Transverse colon (tissue), 3 donors: ENCODE results near the gene NT5DC3.

Experiments used
- POLR2A ChIP-seq: fragments of 450-650 bp; IDR thresholded peaks from one replicate; pipeline ENCODE4 v1.6.1; 2016; ENCODE audit warnings: antibody characterized with exemption, mild to moderate bottlenecking, moderate library complexity
- TF ChIP-seq, protein P1 (sequence below), 5 experiments: fragments of 200-600 bp in 3 of 5; fragments of 450-650 bp in 2 of 5; sonication (generic) in 3 of 5; IDR thresholded peaks; 1 replicate in 2 of 5; 2 replicates in 3 of 5; pipeline ENCODE4 v1.5.1; 2016 to 2017; ENCODE audit warnings: antibody characterized with exemption in 5 of 5, inconsistent platforms in 3 of 5, mild to moderate bottlenecking in 2 of 5, moderate library complexity in 1 of 5

DNA sequence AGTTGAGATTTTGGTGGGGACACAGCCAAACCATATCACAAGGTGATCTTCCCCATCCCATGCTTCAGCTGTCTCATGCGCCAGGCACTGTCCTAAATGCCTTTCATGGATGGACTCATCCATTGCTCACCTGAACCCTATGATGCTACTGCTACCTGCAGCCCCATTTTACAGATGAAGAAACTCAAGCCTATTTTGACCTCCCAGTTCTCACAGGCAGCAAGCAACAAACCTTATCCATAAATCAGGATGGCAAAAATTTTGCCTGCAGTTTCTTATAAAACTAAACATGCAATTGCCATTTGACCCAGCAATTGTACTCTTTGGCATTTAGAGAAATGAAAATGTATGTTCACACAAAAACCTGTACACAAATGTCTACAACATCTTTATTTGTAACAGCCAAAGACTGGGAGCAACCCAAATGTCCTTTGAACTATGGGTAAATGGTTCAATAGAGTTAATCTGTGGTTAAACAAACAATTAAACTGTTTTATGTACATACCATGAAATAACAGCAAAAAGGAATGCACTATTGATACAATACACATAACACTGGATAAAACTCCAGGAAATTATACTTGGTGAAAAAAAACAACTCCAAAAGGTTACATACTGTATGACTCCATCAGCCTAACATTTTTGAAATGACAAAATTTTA is 2.6 kb downstream of the NT5DC3 start:
- TF ChIP-seq, protein P1, sequence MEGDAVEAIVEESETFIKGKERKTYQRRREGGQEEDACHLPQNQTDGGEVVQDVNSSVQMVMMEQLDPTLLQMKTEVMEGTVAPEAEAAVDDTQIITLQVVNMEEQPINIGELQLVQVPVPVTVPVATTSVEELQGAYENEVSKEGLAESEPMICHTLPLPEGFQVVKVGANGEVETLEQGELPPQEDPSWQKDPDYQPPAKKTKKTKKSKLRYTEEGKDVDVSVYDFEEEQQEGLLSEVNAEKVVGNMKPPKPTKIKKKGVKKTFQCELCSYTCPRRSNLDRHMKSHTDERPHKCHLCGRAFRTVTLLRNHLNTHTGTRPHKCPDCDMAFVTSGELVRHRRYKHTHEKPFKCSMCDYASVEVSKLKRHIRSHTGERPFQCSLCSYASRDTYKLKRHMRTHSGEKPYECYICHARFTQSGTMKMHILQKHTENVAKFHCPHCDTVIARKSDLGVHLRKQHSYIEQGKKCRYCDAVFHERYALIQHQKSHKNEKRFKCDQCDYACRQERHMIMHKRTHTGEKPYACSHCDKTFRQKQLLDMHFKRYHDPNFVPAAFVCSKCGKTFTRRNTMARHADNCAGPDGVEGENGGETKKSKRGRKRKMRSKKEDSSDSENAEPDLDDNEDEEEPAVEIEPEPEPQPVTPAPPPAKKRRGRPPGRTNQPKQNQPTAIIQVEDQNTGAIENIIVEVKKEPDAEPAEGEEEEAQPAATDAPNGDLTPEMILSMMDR (IDR thresholded peaks at IDR 0.05): no peak
- TF ChIP-seq POLR2A: no peak
